H1 (cell line): ENCODE data around the gene CUEDC1. TPM values are rescaled to one million over a fixed set of nuclear protein-coding genes. Genes with fewer than 3 reads are reported as not detected.
"Not testable (repeated sequence)": the region's sequence is repeated elsewhere in the genome, so short reads cannot be mapped to it uniquely, and the experiment has no call there.

ENCODE experiments used
- CTCF ChIA-PET: fragments of 300-600 bp; sonication (Branson Sonifier 250); formaldehyde crosslinking; loops from one replicate; lab custom pipeline; 2021; ENCODE audit not compliant: partially characterized antibody; lab: Charles Lee
- POLR2A ChIA-PET: fragments of 300-600 bp; sonication (Branson Sonifier 250); formaldehyde crosslinking; loops from one replicate; lab custom pipeline; 2021; ENCODE audit warnings: inconsistent platforms; ENCODE audit not compliant: partially characterized antibody; lab: Charles Lee
- DNase-seq, 2 experiments: peaks; one replicate each; pipeline versions ENCODE4 v3.0.0 to v3.0.0-alpha.2; 2010 to 2022; ENCODE audit warnings: low spot score in 2 of 2, low read depth in 1 of 2, mixed read lengths in 1 of 2
- FAIRE-seq: peaks from 2 replicates; lab custom pipeline; 2011; peaks lifted over from hg19 to GRCh38; lab: Jason Lieb, UNC
- H2AFZ ChIP-seq: 2 replicates; pipeline ENCODE4 v1.8.1; 2012; ENCODE audit warnings: low read length, inconsistent platforms
- H2AK5ac ChIP-seq: 2 replicates; pipeline ENCODE4 v1.6.1; 2013; ENCODE audit warnings: low read depth, low read length
- H2BK120ac ChIP-seq: replicated peaks from 2 replicates; pipeline ENCODE3; 2013; ENCODE audit warnings: low read depth, low read length, inconsistent platforms
- H2BK12ac ChIP-seq: 2 replicates; pipeline ENCODE4 v1.6.1; 2013; ENCODE audit warnings: low read depth, low read length
- H2BK15ac ChIP-seq: 2 replicates; pipeline ENCODE4 v1.6.1; 2013; ENCODE audit warnings: low read length
- H2BK20ac ChIP-seq: 2 replicates; pipeline ENCODE4 v1.6.1; 2013; ENCODE audit warnings: low read length
- H2BK5ac ChIP-seq: 2 replicates; pipeline ENCODE4 v1.6.1; 2013; ENCODE audit warnings: low read depth, low read length
- H3K14ac ChIP-seq: 2 replicates; pipeline ENCODE4 v1.6.1; 2013; ENCODE audit warnings: inconsistent platforms; ENCODE audit not compliant: insufficient read length
- H3K18ac ChIP-seq: 2 replicates; pipeline ENCODE4 v1.6.1; 2013; ENCODE audit warnings: low read length; ENCODE audit errors: extremely low read depth
- H3K23ac ChIP-seq: 2 replicates; pipeline ENCODE4 v1.6.1; 2013; ENCODE audit warnings: inconsistent platforms; ENCODE audit not compliant: insufficient read length
- H3K23me2 ChIP-seq: 2 replicates; pipeline ENCODE4 v1.6.1; 2013; ENCODE audit warnings: low read depth, low read length
- H3K27ac ChIP-seq: 2 replicates; pipeline ENCODE4 v1.6.1; 2011; ENCODE audit warnings: low read depth, low read length, inconsistent platforms
- H3K27me3 ChIP-seq, 4 experiments: replicated peaks in 1 of 4; 1 replicate in 1 of 4; 2 replicates in 3 of 4; pipeline versions ENCODE4 v1.6.1 to v1.8.1; 2011 to 2013; ENCODE audit warnings: low read length in 3 of 4, mild to moderate bottlenecking in 3 of 4, inconsistent platforms in 2 of 4, mixed read lengths in 2 of 4, moderate library complexity in 1 of 4; ENCODE audit not compliant: control insufficient read depth in 3 of 4, insufficient read depth in 3 of 4; ENCODE audit errors: extremely low read depth in 1 of 4
- H3K36me3 ChIP-seq, 4 experiments: 2 replicates each; pipeline versions ENCODE4 v1.6.1 to v1.8.1; 2011 to 2013; ENCODE audit warnings: mild to moderate bottlenecking in 4 of 4, low read length in 3 of 4, moderate library complexity in 2 of 4, control low read depth in 1 of 4, inconsistent platforms in 1 of 4; ENCODE audit not compliant: insufficient read depth in 4 of 4, control insufficient read depth in 2 of 4
- H3K4ac ChIP-seq: replicated peaks from 2 replicates; pipeline ENCODE3; 2013; ENCODE audit warnings: low read length, low read depth, mixed read lengths, inconsistent platforms; ENCODE audit not compliant: insufficient read length
- H3K4me1 ChIP-seq, 4 experiments: replicated peaks in 1 of 4; 1 replicate in 1 of 4; 2 replicates in 3 of 4; pipeline versions ENCODE4 v1.6.1 to v1.8.1; 2011 to 2013; ENCODE audit warnings: low read length in 3 of 4, inconsistent platforms in 2 of 4, mixed read lengths in 1 of 4; ENCODE audit not compliant: insufficient read depth in 4 of 4, control insufficient read depth in 3 of 4
- H3K4me2 ChIP-seq, 2 experiments: 2 replicates each; pipeline versions ENCODE4 v1.6.1 to v1.8.1; 2011 to 2013; ENCODE audit warnings: low read depth in 2 of 2, low read length in 2 of 2, control low read depth in 1 of 2, inconsistent platforms in 1 of 2, mild to moderate bottlenecking in 1 of 2; ENCODE audit not compliant: insufficient read depth in 1 of 2
- H3K4me3 ChIP-seq, 4 experiments: fragments of 200-600, 300-600 bp in 1 of 4; sonication (generic), shearing (Covaris generic), sonication (Bioruptor Twin) in 1 of 4; 2 replicates each; pipeline versions ENCODE4 v1.5.1 to v1.8.1; 2011 to 2016; ENCODE audit warnings: low read length in 4 of 4, low read depth in 3 of 4, control low read depth in 2 of 4, inconsistent platforms in 2 of 4, mild to moderate bottlenecking in 2 of 4, mixed read lengths in 1 of 4, moderate library complexity in 1 of 4; ENCODE audit not compliant: insufficient read depth in 2 of 4; ENCODE audit errors: extremely low read depth in 1 of 4
- H3K56ac ChIP-seq: replicated peaks from 2 replicates; pipeline ENCODE3; 2013; ENCODE audit warnings: low read depth, mild to moderate bottlenecking, mixed read lengths, low read length, inconsistent platforms; ENCODE audit not compliant: insufficient read length
- H3K79me1 ChIP-seq: 2 replicates; pipeline ENCODE4 v1.6.1; 2013; ENCODE audit warnings: low read depth, low read length, control low read depth
- H3K79me2 ChIP-seq, 2 experiments: 2 replicates each; pipeline versions ENCODE4 v1.6.1 to v1.8.1; 2012 to 2013; ENCODE audit warnings: low read length in 2 of 2, mild to moderate bottlenecking in 2 of 2, inconsistent platforms in 1 of 2; ENCODE audit not compliant: insufficient read depth in 2 of 2, control insufficient read depth in 1 of 2
- H3K9ac ChIP-seq, 4 experiments: replicated peaks in 1 of 4; 1 replicate in 1 of 4; 2 replicates in 3 of 4; pipeline versions ENCODE4 v1.6.1 to v1.8.1; 2011 to 2013; ENCODE audit warnings: low read depth in 3 of 4, low read length in 3 of 4, control low read depth in 2 of 4, mild to moderate bottlenecking in 2 of 4, moderate library complexity in 2 of 4, inconsistent platforms in 1 of 4; ENCODE audit errors: extremely low read depth in 1 of 4
- H3K9me3 ChIP-seq, 2 experiments: 2 replicates each; pipeline versions ENCODE4 v1.6.1 to v1.8.1; 2012 to 2013; ENCODE audit warnings: mild to moderate bottlenecking in 2 of 2, moderate library complexity in 2 of 2, control low read depth in 1 of 2, inconsistent platforms in 1 of 2, low read depth in 1 of 2, low read length in 1 of 2, mixed read lengths in 1 of 2; ENCODE audit not compliant: insufficient read depth in 2 of 2
- H4K20me1 ChIP-seq, 2 experiments: replicated peaks in 1 of 2; 2 replicates each; pipeline versions ENCODE3 to v1.8.1; 2011 to 2013; ENCODE audit warnings: inconsistent platforms in 2 of 2, low read length in 2 of 2, mild to moderate bottlenecking in 1 of 2; ENCODE audit not compliant: insufficient read depth in 2 of 2, control insufficient read depth in 1 of 2
- H4K5ac ChIP-seq: 2 replicates; pipeline ENCODE4 v1.6.1; 2013; ENCODE audit warnings: low read length, low read depth, mixed read lengths, inconsistent platforms; ENCODE audit not compliant: insufficient read length
- H4K8ac ChIP-seq: 2 replicates; pipeline ENCODE4 v1.8.0; 2013; ENCODE audit warnings: mild to moderate bottlenecking, moderate library complexity, low read length, inconsistent platforms; ENCODE audit not compliant: insufficient read depth; ENCODE audit errors: extremely low read depth
- H4K91ac ChIP-seq: replicated peaks from 2 replicates; pipeline ENCODE3; 2013; ENCODE audit warnings: low read length, mixed read lengths, inconsistent platforms; ENCODE audit not compliant: insufficient read length
- BRCA1 ChIP-seq: IDR thresholded peaks from 2 replicates; pipeline ENCODE4 v1.6.1; 2012; ENCODE audit warnings: low read depth, low read length, improper control_type of control experiment
- EZH2 ChIP-seq: fragments of 200-600 bp; sonication (generic); IDR thresholded peaks from 2 replicates; pipeline ENCODE4 v1.7.1; 2012; ENCODE audit warnings: low read depth, mild to moderate bottlenecking, moderate library complexity, low read length, inconsistent platforms; ENCODE audit not compliant: severe bottlenecking
- JUND ChIP-seq: IDR thresholded peaks from 2 replicates; pipeline ENCODE4 v1.6.1; 2011; ENCODE audit warnings: mild to moderate bottlenecking, improper control_type of control experiment, low read length
- MAFK ChIP-seq: IDR thresholded peaks from 2 replicates; pipeline ENCODE4 v1.6.1; 2012; ENCODE audit warnings: low read depth, mild to moderate bottlenecking, improper control_type of control experiment, low read length
- WGBS, 2 experiments: shearing (Covaris generic) in 1 of 2; methylation state at CpG; one replicate each; pipeline versions ENCODE4 v1.1.6 to v1.1.7; 2013 to 2015; ENCODE audit warnings: low lambda C conversion rate in 2 of 2, mixed read lengths in 2 of 2, inconsistent platforms in 1 of 2, low coverage in 1 of 2, missing lambda C conversion rate in 1 of 2; ENCODE audit not compliant: insufficient replicate concordance in 2 of 2, insufficient coverage in 1 of 2, insufficient read length in 1 of 2; ENCODE audit errors: extremely low coverage in 1 of 2, missing lambda C conversion rate in 1 of 2; 5-methylcytosine and 5-hydroxymethylcytosine counted together
- polyA plus RNA-seq, 7 experiments: library from polyadenylated mRNA; depleted of rRNA in 3 of 7; stranded (reverse) in 5 of 7; unstranded in 2 of 7; fragments of >200 nt in 5 of 7; fragments of 200-250 nt in 2 of 7; gene quantifications; 1 replicate in 5 of 7; 2 replicates in 1 of 7; 4 replicates in 1 of 7; pipeline versions ENCODE4 v1.2.1 to v1.2.3, GENCODE V29; 2011 to 2013; ENCODE audit warnings: missing spikeins in 2 of 7, mixed read lengths in 2 of 7
- total RNA-seq: library from RNA; stranded (reverse); fragmentation: NEBNext Ultra II Directional; extraction: Animal tissue kit (Norgen Biotek cat#: 25700); gene quantifications from 2 replicates; pipeline ENCODE4 v1.2.1, GENCODE V29; 2021

The CUEDC1 gene
- total and polyA plus RNA-seq, 2 of the 8 experiments (the other 6 are each of a cell fraction or from before 2014, with no cell fraction given), result 4.0 to 10.7 TPM

GRCh38 chr17:57975044-57975443 lies 19.8 kb upstream of the CUEDC1 start (continued):
- TF ChIP-seq JUND (no peak), MAFK (no peak), BRCA1 (no peak), EZH2 (no peak)

GRCh38 chr17:57974053-57974824 lies 19.0 kb upstream of the CUEDC1 start:
- H2AFZ ChIP-seq, H3K27me3 ChIP-seq, H3K18ac ChIP-seq, H4K5ac ChIP-seq, H3K14ac ChIP-seq, H3K4me3 ChIP-seq, H3K4ac ChIP-seq, H3K9me3 ChIP-seq, H2BK12ac ChIP-seq, H2BK5ac ChIP-seq, H3K56ac ChIP-seq, H4K20me1 ChIP-seq, H2BK15ac ChIP-seq, H3K79me1 ChIP-seq, H2BK20ac ChIP-seq, H3K4me2 ChIP-seq, H3K9ac ChIP-seq, H3K79me2 ChIP-seq, H4K91ac ChIP-seq, H3K23ac ChIP-seq, H4K8ac ChIP-seq, H2AK5ac ChIP-seq, H2BK120ac ChIP-seq, H3K23me2 ChIP-seq, H3K4me1 ChIP-seq, FAIRE-seq, H3K27ac ChIP-seq, DNase-seq: not testable (repeated sequence)
- peaks cover 15 to 57% (median 43%) of the 10 kb centered on the region in 4 experiments for H3K36me3 ChIP-seq
- POLR2A ChIA-PET, result interaction anchor here (1.6 to 5.8 kb wide), 2 partner anchors 8 to 32 kb away, joined by 3 to 27 read pairs; no protein-coding TSS in a partner anchor
- 85% methylated on average over 4 of the region's 4 CpGs; no CpG with 5 or more reads in 1 of the 2 experiments for WGBS, 2 experiments
- CTCF ChIA-PET, result interaction anchor here (0.7 to 1.6 kb wide), 2 partner anchors 25 to 311 kb away, joined by 3 to 5 read pairs; no protein-coding TSS in a partner anchor
